Eye (tissue), 1 donor: ENCODE data around the gene TERT.

Experiments used
- DNase-seq: peaks from one replicate; pipeline ENCODE4 v3.0.0-alpha.2; 2015

The TERT gene

DNA sequence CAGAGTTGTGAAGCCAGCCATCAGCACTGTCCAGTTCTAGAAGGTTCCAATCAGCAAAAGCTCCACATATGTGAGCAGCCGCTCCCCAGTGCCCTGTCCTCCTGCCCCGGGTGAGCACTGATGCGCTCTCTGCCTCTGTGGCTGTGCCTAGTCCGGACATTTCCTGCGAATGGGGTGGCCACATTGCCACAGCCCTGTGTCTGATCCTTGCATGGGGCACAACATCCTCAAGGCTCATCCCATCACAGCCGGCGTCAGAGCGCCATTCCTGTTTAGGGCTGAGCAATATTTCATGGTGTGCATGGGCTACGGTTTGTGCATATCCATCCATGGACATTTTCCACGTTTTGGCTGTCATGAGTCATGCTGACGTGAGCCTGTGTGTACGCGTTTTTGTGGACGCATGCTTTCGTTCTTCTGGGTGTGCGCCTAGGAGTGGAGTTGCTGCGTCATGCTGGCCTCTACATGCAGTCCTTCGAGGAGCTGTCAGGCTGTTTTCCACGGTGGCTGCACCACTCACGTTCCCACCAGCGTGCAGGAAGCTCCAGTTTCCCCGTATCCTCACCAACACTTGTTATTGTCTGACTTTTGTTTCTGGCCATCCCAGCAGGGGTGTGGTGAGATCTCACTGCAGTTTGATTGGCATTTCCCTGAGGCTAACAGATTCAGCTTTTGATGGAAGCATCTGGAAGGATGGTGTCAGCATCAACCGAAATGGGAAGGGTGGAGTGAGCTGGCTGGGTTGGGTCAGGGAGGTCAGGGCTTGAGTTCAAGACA is 79.4 kb downstream of the TERT start:
- no peak for DNase-seq

DNA sequence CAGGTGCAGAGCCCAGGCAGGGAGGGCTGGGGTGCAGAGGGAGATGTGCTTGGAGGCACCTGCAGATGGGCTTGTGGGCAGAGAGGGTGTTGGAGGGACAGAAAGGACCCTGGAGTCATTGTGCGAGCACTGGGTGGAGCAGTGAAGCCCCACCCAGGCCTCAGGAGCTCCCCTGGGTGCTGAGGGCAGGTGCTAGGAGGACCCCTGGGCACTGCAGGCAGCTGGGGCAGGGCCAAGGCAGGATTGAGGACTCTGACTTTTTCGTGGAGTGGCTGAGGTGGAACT is 80.0 kb downstream of the TERT start:
- DNase-seq = no peak

- DNase-seq = no peak
These were observed 80.5 kb downstream of the TERT start for GRCh38 chr5:1214163-1214935.

DNA sequence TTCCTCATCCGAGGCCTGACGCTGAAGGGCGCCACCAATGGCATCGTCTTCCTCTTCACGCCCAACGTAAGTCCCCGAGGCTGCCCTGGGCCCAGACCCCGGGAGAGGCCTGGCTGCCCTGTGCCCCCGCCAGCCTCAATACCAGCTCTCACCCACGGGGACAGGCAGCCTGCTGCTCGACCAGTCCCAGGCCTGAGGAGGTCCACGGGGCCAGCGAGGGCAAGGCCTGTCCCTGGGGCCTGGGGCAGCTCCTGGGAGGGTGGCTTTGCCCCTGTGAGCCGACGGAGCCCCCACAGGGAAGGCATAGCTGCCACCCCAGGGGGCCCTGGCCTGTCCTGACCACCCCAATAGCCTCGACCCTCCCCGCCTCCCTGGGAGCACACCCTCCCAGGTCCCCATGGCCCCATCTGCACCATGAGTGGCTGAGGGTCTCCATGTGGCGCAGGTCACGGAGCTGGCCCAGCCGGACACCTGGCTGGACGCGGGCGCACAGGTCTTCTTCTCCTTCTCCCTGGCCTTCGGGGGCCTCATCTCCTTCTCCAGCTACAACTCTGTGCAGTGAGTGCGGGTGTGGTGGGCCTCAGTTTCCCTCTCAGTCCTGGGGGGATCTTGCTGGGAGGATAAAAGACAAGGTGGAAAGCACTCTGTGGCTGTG is 81.2 kb downstream of the TERT start:
- no peak for DNase-seq

DNA sequence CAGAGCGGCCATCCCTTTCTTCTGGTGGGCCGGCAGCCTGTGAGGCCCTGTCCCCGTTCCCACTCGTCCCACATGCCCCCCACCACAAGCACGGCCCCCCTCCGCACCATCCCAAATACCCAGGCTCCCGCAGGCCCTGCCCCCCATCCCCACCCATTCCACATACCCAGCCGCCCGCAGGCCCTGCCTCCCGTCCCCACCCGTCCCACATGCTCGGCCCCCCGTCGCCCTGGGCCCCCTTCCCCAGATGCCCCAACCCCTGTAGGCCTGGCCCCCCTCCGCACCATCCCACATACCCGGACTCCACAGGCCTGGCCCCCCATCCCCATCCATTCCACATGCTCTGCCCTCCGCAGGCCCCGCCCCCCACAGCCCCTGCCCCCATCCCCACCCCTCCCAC is 82.0 kb downstream of the TERT start:
- no peak for DNase-seq

DNA sequence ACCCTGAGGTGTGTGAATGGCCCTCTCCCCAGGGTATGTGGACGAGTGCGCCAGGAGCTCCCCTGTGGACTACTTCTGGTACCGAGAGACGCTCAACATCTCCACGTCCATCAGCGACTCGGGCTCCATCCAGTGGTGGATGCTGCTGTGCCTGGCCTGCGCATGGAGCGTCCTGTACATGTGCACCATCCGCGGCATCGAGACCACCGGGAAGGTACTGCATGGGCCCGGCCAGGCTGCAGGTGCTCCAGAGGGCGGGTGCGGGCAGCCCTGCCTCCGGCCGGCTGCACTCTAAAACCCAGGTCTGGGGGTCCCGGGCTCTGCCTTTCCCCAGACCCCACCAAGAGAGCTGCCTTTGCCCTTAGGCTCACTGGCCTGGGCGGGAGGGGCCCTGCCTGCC is 82.6 kb downstream of the TERT start:
- DNase-seq = no peak

- no peak for DNase-seq
These were observed 83.2 kb downstream of the TERT start for GRCh38 chr5:1211701-1212100.

DNA sequence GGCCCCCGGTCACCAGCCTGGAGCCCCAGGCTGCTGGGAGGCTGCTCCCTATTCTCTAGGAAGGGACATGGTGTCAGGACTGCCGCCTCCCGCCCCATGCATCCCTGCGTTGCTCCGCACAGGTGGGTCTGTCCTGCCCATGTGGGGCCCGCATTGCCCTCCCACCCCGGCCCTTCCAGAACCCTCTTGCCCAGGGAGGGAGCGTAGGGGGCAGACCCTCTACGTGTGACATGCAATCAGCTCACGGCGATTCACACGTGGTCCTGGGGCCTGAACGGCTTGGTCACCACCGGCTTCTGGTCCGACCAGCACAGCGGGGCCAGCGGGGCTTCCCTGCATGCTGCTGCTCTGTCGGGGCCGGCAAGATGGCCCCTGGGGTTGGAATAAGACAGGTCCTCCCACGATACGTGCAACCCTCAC is 84.0 kb downstream of the TERT start:
- DNase-seq = no peak

GRCh38 chr5:1209896-1210776 is 84.7 kb downstream of the TERT start:
- no peak for DNase-seq

- DNase-seq = no peak
These were observed 85.4 kb downstream of the TERT start for GRCh38 chr5:1209489-1209852.

DNA sequence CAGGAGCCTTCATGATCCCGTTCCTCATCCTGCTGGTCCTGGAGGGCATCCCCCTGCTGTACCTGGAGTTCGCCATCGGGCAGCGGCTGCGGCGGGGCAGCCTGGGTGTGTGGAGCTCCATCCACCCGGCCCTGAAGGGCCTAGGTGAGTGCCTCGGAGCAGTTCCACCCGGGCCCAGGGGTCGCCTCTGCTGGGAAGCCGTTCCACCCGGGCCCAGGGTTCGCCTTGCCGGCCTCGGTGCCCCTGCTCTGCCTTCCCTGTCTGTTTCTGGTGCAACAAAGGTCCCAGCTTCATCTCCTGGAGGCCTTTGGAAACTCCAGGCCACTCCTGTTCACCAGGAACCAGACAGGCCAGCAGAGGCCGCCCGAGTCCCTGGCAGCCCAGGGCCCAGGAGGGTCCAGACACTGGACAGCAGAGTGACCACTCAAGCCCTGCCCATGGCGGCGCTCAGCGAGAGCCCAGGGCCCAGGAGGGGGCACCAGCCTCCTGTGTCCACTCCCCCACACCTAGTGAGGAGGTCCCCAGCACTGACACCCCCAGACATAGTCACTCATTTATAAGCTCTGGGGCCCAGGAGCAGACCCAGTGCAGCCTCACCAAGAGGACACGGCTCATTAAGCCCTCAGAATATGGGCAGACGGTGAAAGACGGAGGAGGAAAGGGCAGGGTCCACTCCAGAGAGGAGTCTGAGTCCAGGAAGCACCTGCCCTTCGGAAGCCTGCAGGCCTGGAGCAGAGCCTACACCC is 86.0 kb downstream of the TERT start:
- peak; percentile 54 for DNase-seq

- DNase-seq = no peak
These were observed 86.6 kb downstream of the TERT start for GRCh38 chr5:1208221-1208742.

- no peak for DNase-seq
These were observed 87.3 kb downstream of the TERT start for GRCh38 chr5:1207555-1207954.

- no peak for DNase-seq
These were observed 88.1 kb downstream of the TERT start for GRCh38 chr5:1206521-1207412.

DNA sequence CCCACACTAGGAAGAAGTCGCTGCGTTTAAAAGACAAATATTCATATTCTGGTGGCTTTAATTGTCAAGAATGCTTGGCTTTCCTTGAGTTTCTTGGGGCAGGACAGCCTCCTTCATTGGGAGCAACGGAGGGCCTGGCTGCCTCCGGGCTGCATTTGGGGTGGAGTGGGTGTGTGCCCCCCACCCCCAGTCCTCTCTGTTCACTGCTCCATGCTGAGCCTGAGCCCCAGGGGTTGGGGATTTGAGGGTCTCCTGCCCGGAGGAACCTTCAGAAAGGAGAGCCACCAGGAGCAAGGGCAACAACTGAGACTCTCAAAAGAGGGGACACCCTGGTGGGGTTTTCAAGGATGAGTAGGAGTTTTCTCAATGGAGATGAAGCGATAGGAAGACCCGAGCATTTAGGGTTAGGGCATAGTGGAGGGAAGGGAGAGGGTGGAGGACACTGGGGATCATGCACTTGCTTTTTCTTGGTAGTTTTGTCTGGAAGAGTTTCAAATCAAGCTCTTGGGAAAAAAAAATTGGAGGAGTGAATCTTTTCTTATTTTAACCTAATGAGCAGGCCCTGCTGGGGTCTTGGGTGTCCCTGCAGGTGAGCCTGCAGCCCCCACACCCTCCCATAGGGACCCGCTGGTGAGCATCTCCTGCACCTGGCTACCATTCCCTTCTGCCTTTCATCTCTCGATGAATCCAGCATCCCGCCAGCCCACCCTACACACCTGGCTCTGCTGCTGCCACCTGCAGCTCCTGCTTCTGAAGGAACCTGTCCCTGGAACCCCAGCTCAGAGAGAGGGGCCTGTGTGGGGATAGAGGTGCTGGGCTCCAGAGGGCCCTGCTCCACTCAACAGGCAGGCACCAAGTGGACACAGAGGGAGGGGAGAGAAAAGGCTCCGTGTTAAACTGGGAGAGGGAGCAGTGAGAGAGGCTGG is 89.3 kb downstream of the TERT start:
- no peak for DNase-seq

GRCh38 chr5:1204693-1205242 is 90.1 kb downstream of the TERT start:
- peak; percentile 81 for DNase-seq

- no peak for DNase-seq
These were observed 90.7 kb downstream of the TERT start for GRCh38 chr5:1203968-1204692.

GRCh38 chr5:1203311-1203967 is 91.4 kb downstream of the TERT start:
- DNase-seq = no peak
